ENCODE results near the gene EHMT1. TPM values are rescaled to one million over a fixed set of nuclear protein-coding genes. Genes with fewer than 3 reads are reported as not detected.

Gene EHMT1
- total and polyA plus RNA-seq, 9 of the 15 experiments (the other 6 are each of a cell fraction or from before 2014, with no cell fraction given): 2.2 to 76.0 (median 36.4) TPM

- no peak for TF ChIP-seq HNRNPH1 (optimal IDR thresholded peaks at IDR 0.05; ENCODE audit: low read depth, low read length)
- peak; percentile 79 for TF ChIP-seq ELF1 (tag; IDR thresholded peaks at IDR 0.05)
- TF ChIP-seq KDM5B (IDR thresholded peaks at IDR 0.05; ENCODE audit: insufficient replicate concordance, low read depth, low read length): peak; percentile 75
- TF ChIP-seq PTTG1 (tag; IDR thresholded peaks at IDR 0.05; ENCODE audit: low read depth): no peak
- no peak for TF ChIP-seq ZNF274 (IDR thresholded peaks at IDR 0.05; ENCODE audit: borderline replicate concordance, low read depth, low read length)
- peak; percentile 35; the same call in 1 of the 2 replicates for TF ChIP-seq DMBX1 (CRISPR knock-in tag; IDR thresholded peaks at IDR 0.05; ENCODE audit: borderline replicate concordance)
- no peak for TF ChIP-seq FOXP4 (CRISPR knock-in tag; IDR thresholded peaks at IDR 0.05; ENCODE audit: borderline replicate concordance)
- no peak for TF ChIP-seq KAT2B (IDR thresholded peaks at IDR 0.05; ENCODE audit: low read depth, low read length)
- 0 out of 2 replicates have a peak, but pooled peaks have one; percentile 31 for TF ChIP-seq BCOR (IDR thresholded peaks at IDR 0.05)
- TF ChIP-seq POLR2B (IDR thresholded peaks at IDR 0.05; ENCODE audit: low read depth, partially characterized antibody): peak; percentile 73
- no peak for TF ChIP-seq COPS2 (conservative IDR thresholded peaks at IDR 0.05)
- no peak for TF ChIP-seq GATA2 (CRISPR knock-in tag; IDR thresholded peaks at IDR 0.05)
- TF ChIP-seq XRCC5 (IDR thresholded peaks at IDR 0.05; ENCODE audit: low read depth, low read length): no peak
- TF ChIP-seq L3MBTL2 (IDR thresholded peaks at IDR 0.05): peak; percentile 59; the same call in 1 of the 2 replicates
- TF ChIP-seq PHF20 (IDR thresholded peaks at IDR 0.05; ENCODE audit: partially characterized antibody): peak; percentile 95
- TF ChIP-seq MBD2 (IDR thresholded peaks at IDR 0.05; ENCODE audit: borderline replicate concordance, low read depth): peak; percentile 35; the same call in 1 of the 2 replicates
- peak; percentile 58; the same call in 1 of the 2 replicates for TF ChIP-seq BHLHE40 (IDR thresholded peaks at IDR 0.05; ENCODE audit: low read length)
- TF ChIP-seq ZNF184 (CRISPR knock-in tag; IDR thresholded peaks at IDR 0.05): no peak
- no peak for TF ChIP-seq ATF3 (IDR thresholded peaks at IDR 0.05)
- TF ChIP-seq ATF3 (CRISPR knock-in tag; conservative IDR thresholded peaks at IDR 0.05): no peak
- TF ChIP-seq CTCF (IDR thresholded peaks at IDR 0.05 in 2 of 3, conservative IDR thresholded peaks at IDR 0.05 in 1 of 3; ENCODE audit: insufficient read depth in 2 of 3, low read depth in 1 of 3, low read length in 3 of 3): no peak
- TF ChIP-seq SETDB1 (IDR thresholded peaks at IDR 0.05; ENCODE audit: low read length): no peak
- no peak for TF ChIP-seq HNRNPUL1 (IDR thresholded peaks at IDR 0.05; ENCODE audit: low read length)
Measured at GRCh38 chr9:137618105-137619067, at the start of gene EHMT1 (continued).
